ENCODE measurements around the gene UBE2O. TPM values are rescaled to one million over a fixed set of nuclear protein-coding genes. Genes with fewer than 3 reads are reported as not detected.
A peak's percentile ranks its signal among the peaks of the same experiment; 100 is the strongest.

UBE2O gene
- total RNA-seq, 2 experiments from 2014 or later = 43.4 to 79.6 TPM

DNA sequence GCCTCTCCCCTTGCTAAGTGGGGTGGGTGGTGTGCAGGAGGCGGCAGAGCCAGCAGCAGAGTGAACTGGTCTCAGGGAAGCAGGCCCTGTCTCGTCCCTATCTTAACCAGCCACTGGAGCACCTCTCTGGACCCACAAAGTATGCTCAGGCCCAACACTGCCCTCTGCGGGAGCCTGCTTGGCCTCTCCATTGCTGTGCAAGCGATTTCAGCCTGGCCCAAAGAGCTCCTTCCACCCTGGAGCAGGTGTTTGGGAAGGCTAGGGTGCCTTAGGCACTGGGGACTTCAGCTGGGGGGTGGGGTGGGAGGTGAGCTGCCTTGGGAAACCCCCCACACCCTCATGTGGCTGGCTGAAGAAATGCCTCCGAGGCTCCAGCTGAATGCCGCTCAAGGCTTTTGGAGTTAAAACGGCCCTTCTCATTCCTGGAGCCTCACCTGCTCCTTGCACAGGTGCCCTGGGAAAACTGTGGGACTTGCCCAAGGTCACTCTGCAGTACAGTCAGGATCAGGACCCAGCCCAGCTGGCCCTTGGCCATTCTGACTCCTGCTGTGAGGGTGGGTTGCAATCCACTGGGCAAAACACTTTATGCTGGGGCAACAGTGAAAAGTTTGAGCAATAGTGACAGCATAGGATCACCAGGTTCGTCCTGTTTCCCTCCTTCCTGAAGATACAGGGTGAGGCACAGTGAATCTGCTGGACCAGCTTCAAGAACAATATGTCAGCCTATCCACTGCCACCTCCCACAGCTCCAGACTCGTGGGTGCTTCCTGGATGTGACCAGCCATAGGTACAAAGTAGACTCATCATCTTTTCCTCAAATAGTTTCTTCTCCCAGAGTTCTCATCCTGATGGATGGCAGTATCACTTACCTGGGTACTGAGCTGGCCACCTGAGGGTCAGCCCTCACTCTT is 5.9 kb upstream of the UBE2O start:
- no peak overlapping the region for H3K27ac ChIP-seq (ENCODE audit: low read depth, low read length, poor library complexity, severe bottlenecking)
- CTCF ChIA-PET (ENCODE audit: unreplicated experiment) = interaction anchor here (0.6 to 3.3 kb wide), 20 partner anchors 8 to 170 kb away, joined by 3 to 33 read pairs (median 4); no protein-coding TSS in a partner anchor
- H3K79me2 ChIP-seq (ENCODE audit: insufficient read depth, low read depth, low read length) = no peaks in the 10 kb centered on the region
- no TSS peak for BruUV-seq (replicated peaks)
- no peaks in the 10 kb centered on the region for H3K9me2 ChIP-seq (ENCODE audit: insufficient read depth, low read length)
- no peaks in the 10 kb centered on the region for H3K9me3 ChIP-seq (ENCODE audit: low read length)
- H3K4me2 ChIP-seq (ENCODE audit: low read length) = peak overlapping the region; percentile 11; the same call in 1 of the 2 replicates
- H3K36me3 ChIP-seq (ENCODE audit: insufficient read depth, low read length) = no peaks in the 10 kb centered on the region
- H3K4me1 ChIP-seq (ENCODE audit: insufficient read depth, low read length, poor library complexity, severe bottlenecking) = peaks cover 17% of the 10 kb centered on the region
- intact Hi-C loops (cut with micrococcal nuclease; ENCODE audit: unreplicated experiment) = loop anchor here (1.0 to 5.0 kb wide), 2 partner anchors 51 to 157 kb away; no protein-coding TSS in a partner anchor
- DNase-seq (ENCODE audit: low spot score) = peak; percentile 88
- H4K20me1 ChIP-seq (ENCODE audit: insufficient read depth, low read length) = no peaks in the 10 kb centered on the region
- H2AFZ ChIP-seq (ENCODE audit: low read length) = peak overlapping the region; percentile 35; the same call in 1 of the 2 replicates
- TF ChIP-seq, protein P1, sequence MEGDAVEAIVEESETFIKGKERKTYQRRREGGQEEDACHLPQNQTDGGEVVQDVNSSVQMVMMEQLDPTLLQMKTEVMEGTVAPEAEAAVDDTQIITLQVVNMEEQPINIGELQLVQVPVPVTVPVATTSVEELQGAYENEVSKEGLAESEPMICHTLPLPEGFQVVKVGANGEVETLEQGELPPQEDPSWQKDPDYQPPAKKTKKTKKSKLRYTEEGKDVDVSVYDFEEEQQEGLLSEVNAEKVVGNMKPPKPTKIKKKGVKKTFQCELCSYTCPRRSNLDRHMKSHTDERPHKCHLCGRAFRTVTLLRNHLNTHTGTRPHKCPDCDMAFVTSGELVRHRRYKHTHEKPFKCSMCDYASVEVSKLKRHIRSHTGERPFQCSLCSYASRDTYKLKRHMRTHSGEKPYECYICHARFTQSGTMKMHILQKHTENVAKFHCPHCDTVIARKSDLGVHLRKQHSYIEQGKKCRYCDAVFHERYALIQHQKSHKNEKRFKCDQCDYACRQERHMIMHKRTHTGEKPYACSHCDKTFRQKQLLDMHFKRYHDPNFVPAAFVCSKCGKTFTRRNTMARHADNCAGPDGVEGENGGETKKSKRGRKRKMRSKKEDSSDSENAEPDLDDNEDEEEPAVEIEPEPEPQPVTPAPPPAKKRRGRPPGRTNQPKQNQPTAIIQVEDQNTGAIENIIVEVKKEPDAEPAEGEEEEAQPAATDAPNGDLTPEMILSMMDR (conservative IDR thresholded peaks at IDR 0.05; ENCODE audit: low read length) = peak; percentile 95
- TF ChIP-seq EZH2phosphoT487 (IDR thresholded peaks at IDR 0.05; ENCODE audit: borderline replicate concordance, low read depth, low read length) = no peak
- H3K4me3 ChIP-seq (ENCODE audit: low read depth, low read length, poor library complexity, severe bottlenecking) = no peak overlapping the region
- POLR2A ChIA-PET = interaction anchor here (0.6 to 2.5 kb wide), 17 partner anchors 9 to 941 kb away, joined by 3 to 13 read pairs (median 3); partner anchors contain the start of genes AANAT, PRPSAP1 and RHBDF2

DNA sequence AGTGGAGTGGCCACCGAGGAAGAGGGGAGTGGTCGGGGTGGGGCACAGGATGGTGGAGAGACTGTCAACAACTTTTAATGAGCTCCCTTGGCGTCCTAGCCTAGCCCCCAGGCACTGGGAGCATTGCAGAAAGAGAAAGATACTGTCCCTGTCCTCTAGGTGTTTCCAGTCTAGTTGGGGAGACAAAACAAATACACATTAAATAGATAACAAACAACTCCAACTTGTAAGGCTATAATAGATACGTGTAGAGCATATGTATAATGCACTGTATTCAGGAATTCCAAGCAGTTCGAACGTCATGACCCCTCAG is 435 bp upstream of the UBE2O start:
- Histone ChIP-seq H3K36me3 (ENCODE audit: insufficient read depth, low read length) (peaks cover 5% of the 10 kb centered on the region; the same call in 1 of the 2 replicates), H3K27ac (ENCODE audit: low read depth, low read length, poor library complexity, severe bottlenecking) (no peak overlapping the region), H3K9me2 (ENCODE audit: insufficient read depth, low read length) (no peaks in the 10 kb centered on the region), H3K4me3 (ENCODE audit: low read depth, low read length, poor library complexity, severe bottlenecking) (peak overlapping the region; percentile 89), H3K79me2 (ENCODE audit: insufficient read depth, low read depth, low read length) (peaks cover 46% of the 10 kb centered on the region), H3K9me3 (ENCODE audit: low read length) (no peaks in the 10 kb centered on the region), H3K4me2 (ENCODE audit: low read length) (peak overlapping the region; percentile 48), H2AFZ (ENCODE audit: low read length) (peak overlapping the region; percentile 6; the same call in 1 of the 2 replicates), H3K4me1 (ENCODE audit: insufficient read depth, low read length, poor library complexity, severe bottlenecking) (peaks cover 37% of the 10 kb centered on the region), H4K20me1 (ENCODE audit: insufficient read depth, low read length) (peaks cover 26% of the 10 kb centered on the region; the same call in 1 of the 2 replicates)
- no peak for TF ChIP-seq EZH2phosphoT487 (IDR thresholded peaks at IDR 0.05; ENCODE audit: borderline replicate concordance, low read depth, low read length)
- TF ChIP-seq, protein P1 (conservative IDR thresholded peaks at IDR 0.05; ENCODE audit: low read length) = no peak
- ChIA-PET CTCF (ENCODE audit: unreplicated experiment) (interaction anchor here (0.5 to 1.8 kb wide), 7 partner anchors 9 to 67 kb away, joined by 3 to 5 read pairs (median 4); no protein-coding TSS in a partner anchor), POLR2A (interaction anchor here (0.6 to 1.8 kb wide), 11 partner anchors 14 to 455 kb away, joined by 3 to 9 read pairs (median 5); partner anchors contain the start of gene AANAT)
- DNase-seq (ENCODE audit: low spot score) = no peak
- no TSS peak for BruUV-seq (replicated peaks)
- intact Hi-C loops (cut with micrococcal nuclease; ENCODE audit: unreplicated experiment) = loop anchor here (1.0 to 2.0 kb wide), 2 partner anchors 21 to 26 kb away; no protein-coding TSS in a partner anchor
